Mucosa of descending colon (tissue), 3 donors: ENCODE results near the gene RXFP1. TPM values are rescaled to one million over a fixed set of nuclear protein-coding genes. Genes with fewer than 3 reads are reported as not detected.

Experiments used
- ATAC-seq: fragments of 200-7000 bp; cut with Tn5 transposase; one replicate; pipeline ENCODE4 v1.9.1; 2020; ENCODE audit warnings: mild to moderate bottlenecking, moderate library complexity
- DNase-seq, 3 donors: peaks; one replicate each; pipeline ENCODE4 v3.0.0-alpha.2; 2020
- H3K36me3 ChIP-seq: fragments of 200-600 bp; one replicate; pipeline ENCODE4 v1.8.0; 2021; ENCODE audit warnings: low read depth, mild to moderate bottlenecking
- H3K4me1 ChIP-seq: fragments of 200-600 bp; one replicate; pipeline ENCODE4 v1.8.0; 2021; ENCODE audit warnings: low read depth, mild to moderate bottlenecking
- H3K4me3 ChIP-seq: fragments of 200-600 bp; one replicate; pipeline ENCODE4 v1.8.0; 2021; ENCODE audit warnings: mild to moderate bottlenecking
- H3K9me3 ChIP-seq: fragments of 200-600 bp; one replicate; pipeline ENCODE4 v1.8.0; 2021; ENCODE audit warnings: mild to moderate bottlenecking
- CTCF ChIP-seq: fragments of 200-600 bp; IDR thresholded peaks from one replicate; pipeline ENCODE4 v1.8.0; 2022; ENCODE audit warnings: antibody characterized with exemption, mild to moderate bottlenecking
- intact Hi-C, 2 donors: fragments of 100-400 bp; cut with DNase I in 1 of 2; cut with micrococcal nuclease in 1 of 2; formaldehyde crosslinking; loops; one replicate each; pipeline versions ENCODE4 v1.11.0 to v1.11.1; 2022; cut with DNase I, micrococcal nuclease
- total RNA-seq, 3 donors: library from RNA; stranded (reverse); fragmentation: NEBNext Ultra II Directional in 2 of 3; extraction: Animal tissue kit (Norgen Biotek cat#: 25700) in 2 of 3; gene quantifications; one replicate each; pipeline versions ENCODE4 v1.2.1 to v1.2.4, GENCODE V29; 2021 to 2023
- donor health status: DM: no; HTN: no; CAD: no; lungs with moderate emphysema.
- donor health status: DM: no; HTN: no; CAD: no.
- donor health status: DM: no; HTN: yes; CAD: no.

RXFP1 gene
- total RNA-seq, 3 donors from 2014 or later: 0.22 to 0.27 TPM; not detected in 1

- intact Hi-C loops: no loop called here
- ATAC-seq (no peak), DNase-seq (no peak)
- Histone ChIP-seq H3K4me1 (no peaks in the 10 kb centered on the region), H3K36me3 (no peaks in the 10 kb centered on the region), H3K4me3 (no peak overlapping the region), H3K9me3 (no peaks in the 10 kb centered on the region)
- no peak for TF ChIP-seq CTCF
Observed at GRCh38 chr4:158541506-158541905, 19.8 kb downstream of the RXFP1 start.

DNA sequence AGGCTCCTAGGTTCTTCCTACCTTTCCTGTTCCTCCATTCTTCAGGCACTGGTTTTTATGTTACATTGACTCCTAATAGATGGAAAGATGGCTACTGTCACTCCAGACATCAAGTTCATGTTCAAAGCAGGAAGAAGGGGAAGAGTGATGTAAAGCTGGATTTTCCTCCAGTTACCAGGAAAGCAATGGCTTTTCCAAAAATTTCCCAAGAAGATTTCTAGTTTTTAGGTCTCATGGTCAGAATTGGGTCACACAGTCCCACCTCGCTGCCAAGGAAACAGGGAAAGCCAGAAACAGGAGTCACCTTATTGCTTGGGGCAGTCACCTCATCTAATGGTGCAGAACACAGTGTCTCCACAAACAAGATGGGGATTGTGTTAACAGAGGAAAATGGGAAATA lies 21.5 kb downstream of the RXFP1 start:
- TF ChIP-seq CTCF: no peak
- intact Hi-C loops: no loop called here
- Histone ChIP-seq H3K4me1 (no peaks in the 10 kb centered on the region), H3K36me3 (no peaks in the 10 kb centered on the region), H3K9me3 (no peaks in the 10 kb centered on the region), H3K4me3 (no peak overlapping the region)
- DNase-seq (no peak), ATAC-seq (no peak)

DNA sequence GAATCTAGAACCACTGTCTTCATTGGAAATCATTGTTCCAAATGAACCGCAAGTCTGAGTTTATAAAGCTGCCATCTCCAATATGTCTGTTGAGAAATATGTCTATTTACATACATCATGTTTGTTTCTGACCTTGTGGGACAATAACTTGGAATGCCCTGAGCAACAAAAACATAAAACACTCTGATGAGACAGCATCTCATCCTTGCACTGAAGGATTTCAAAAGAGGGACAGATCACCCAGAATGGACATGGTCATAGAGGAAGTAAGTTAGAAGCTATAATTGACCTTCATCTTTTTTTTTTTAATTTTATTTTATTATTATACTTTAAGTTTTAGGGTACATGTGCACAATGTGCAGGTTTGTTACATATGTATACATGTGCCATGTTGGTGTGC lies 22.5 kb downstream of the RXFP1 start:
- no peaks in the 10 kb centered on the region for H3K36me3 ChIP-seq
- H3K9me3 ChIP-seq: no peaks in the 10 kb centered on the region
- intact Hi-C loops: no loop called here
- H3K4me1 ChIP-seq: no peaks in the 10 kb centered on the region
- no peak for TF ChIP-seq CTCF
- H3K4me3 ChIP-seq: no peak overlapping the region
- ATAC-seq (no peak), DNase-seq (no peak)

DNA sequence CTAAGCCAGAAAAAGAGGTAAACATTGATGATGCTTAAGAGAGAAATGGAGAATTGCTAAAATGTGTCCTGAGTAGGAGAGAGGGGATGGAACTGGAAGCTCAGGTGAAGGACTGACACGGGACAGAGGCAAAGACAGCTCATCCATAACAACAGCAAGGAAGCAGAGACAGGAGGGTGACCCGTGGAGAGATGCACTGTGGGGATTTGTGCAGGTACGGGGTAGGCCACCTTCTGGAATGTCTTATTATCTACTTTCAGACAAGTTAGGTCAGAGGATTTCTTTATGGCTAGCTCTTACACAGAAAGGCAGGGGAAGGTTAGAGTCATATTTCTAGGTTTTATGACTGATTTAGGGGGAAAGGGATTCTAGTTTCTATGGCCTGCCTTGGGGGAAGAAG lies 31.7 kb downstream of the RXFP1 start:
- no peak for TF ChIP-seq CTCF
- intact Hi-C loops: no loop called here

GRCh38 chr4:158560284-158560683 lies 38.6 kb downstream of the RXFP1 start:
- DNase-seq: no peak
- ATAC-seq: no peak
- intact Hi-C loops: no loop called here
- Histone ChIP-seq H3K9me3 (no peaks in the 10 kb centered on the region), H3K36me3 (no peaks in the 10 kb centered on the region), H3K4me3 (no peak overlapping the region), H3K4me1 (no peaks in the 10 kb centered on the region)
- no peak for TF ChIP-seq CTCF

More for the DNA sequence above, 31.7 kb downstream of the RXFP1 start:
- DNase-seq (no peak), ATAC-seq (no peak)
- H3K9me3 ChIP-seq: no peaks in the 10 kb centered on the region
- no peak overlapping the region for H3K4me3 ChIP-seq
- no peaks in the 10 kb centered on the region for H3K36me3 ChIP-seq
- H3K4me1 ChIP-seq: no peaks in the 10 kb centered on the region

GRCh38 chr4:158566860-158567259 lies 45.2 kb downstream of the RXFP1 start:
- no peak overlapping the region for H3K4me3 ChIP-seq
- no peak for TF ChIP-seq CTCF
- no peaks in the 10 kb centered on the region for H3K9me3 ChIP-seq
- intact Hi-C loops: no loop called here
- no peak for DNase-seq
- H3K4me1 ChIP-seq: no peaks in the 10 kb centered on the region
- H3K36me3 ChIP-seq: no peaks in the 10 kb centered on the region
- ATAC-seq: no peak
